ENCODE measurements around the gene C9orf85.
"Not testable (repeated sequence)": the region's sequence is repeated elsewhere in the genome, so short reads cannot be mapped to it uniquely, and the experiment has no call there.

The C9orf85 gene

GRCh38 chr9:71911061-71911907, at the start of gene C9orf85, which contains the start of gene ABHD17B:
C9orf85 (plus strand) TSS chr9:71911639; CDS start chr9:71911735, 96 bp downstream.
ABHD17B (minus strand) TSS chr9:71911193; CDS start chr9:71875080, 36,113 bp downstream.
- peak; percentile 89 to 96 for DNase-seq

- no peak for DNase-seq
Observed at GRCh38 chr9:71863631-71864030, 47.8 kb upstream of the C9orf85 start.

GRCh38 chr9:71875345-71875744, 36.1 kb upstream of the C9orf85 start:
- DNase-seq = no peak

- no peak for DNase-seq
Observed at GRCh38 chr9:71876106-71876505, 35.3 kb upstream of the C9orf85 start.

GRCh38 chr9:71876829-71877228, 34.6 kb upstream of the C9orf85 start:
- DNase-seq = no peak

- DNase-seq = no peak
Observed at GRCh38 chr9:71878327-71879274, 32.8 kb upstream of the C9orf85 start.

- no peak for DNase-seq
Observed at GRCh38 chr9:71879644-71880174, 31.7 kb upstream of the C9orf85 start.

- no peak for DNase-seq
Observed at GRCh38 chr9:71884005-71884404, 27.4 kb upstream of the C9orf85 start.

- no peak for DNase-seq
Observed at GRCh38 chr9:71885467-71885866, 26.0 kb upstream of the C9orf85 start.

GRCh38 chr9:71886015-71886414, 25.4 kb upstream of the C9orf85 start:
- no peak for DNase-seq

- DNase-seq = no peak
Observed at GRCh38 chr9:71886541-71886940, 24.9 kb upstream of the C9orf85 start.

GRCh38 chr9:71887362-71887761, 24.1 kb upstream of the C9orf85 start:
- no peak for DNase-seq

GRCh38 chr9:71890042-71890679, 21.3 kb upstream of the C9orf85 start:
- DNase-seq = no peak

GRCh38 chr9:71891557-71892189, 19.8 kb upstream of the C9orf85 start:
- DNase-seq = no peak

- no peak for DNase-seq
Observed at GRCh38 chr9:71895117-71895516, 16.3 kb upstream of the C9orf85 start.

- DNase-seq = no peak
Observed at GRCh38 chr9:71895955-71896354, 15.5 kb upstream of the C9orf85 start.

- no peak for DNase-seq
Observed at GRCh38 chr9:71896761-71897160, 14.7 kb upstream of the C9orf85 start.

- no peak for DNase-seq
Observed at GRCh38 chr9:71897577-71897976, 13.9 kb upstream of the C9orf85 start.

- not testable (repeated sequence) for DNase-seq
Observed at GRCh38 chr9:71898756-71899155, 12.7 kb upstream of the C9orf85 start.

GRCh38 chr9:71901695-71902597, 9.5 kb upstream of the C9orf85 start:
- no peak for DNase-seq

- DNase-seq = no peak
Observed at GRCh38 chr9:71904076-71904475, 7.4 kb upstream of the C9orf85 start.
